AG09309 (cell line): ENCODE measurements around the gene LAT.

Source experiments
- DNase-seq: peaks from one replicate; pipeline ENCODE4 v3.0.0-alpha.2; 2010; ENCODE audit warnings: low read depth
- H3K4me3 ChIP-seq: 2 replicates; pipeline ENCODE4 v1.5.1; 2011; ENCODE audit warnings: mild to moderate bottlenecking, low read depth, low read length, moderate library complexity; ENCODE audit not compliant: control insufficient read depth
- CTCF ChIP-seq: IDR thresholded peaks from 2 replicates; pipeline ENCODE4 v1.5.1; 2011; ENCODE audit warnings: mild to moderate bottlenecking, low read depth, low read length, inconsistent platforms; ENCODE audit not compliant: insufficient read depth, control insufficient read depth; ENCODE audit errors: missing control alignments

Gene LAT

GRCh38 chr16:29014561-29015069, 29.8 kb downstream of the LAT start:
- no peak overlapping the region for H3K4me3 ChIP-seq
- TF ChIP-seq CTCF = no peak
- DNase-seq = no peak

DNA sequence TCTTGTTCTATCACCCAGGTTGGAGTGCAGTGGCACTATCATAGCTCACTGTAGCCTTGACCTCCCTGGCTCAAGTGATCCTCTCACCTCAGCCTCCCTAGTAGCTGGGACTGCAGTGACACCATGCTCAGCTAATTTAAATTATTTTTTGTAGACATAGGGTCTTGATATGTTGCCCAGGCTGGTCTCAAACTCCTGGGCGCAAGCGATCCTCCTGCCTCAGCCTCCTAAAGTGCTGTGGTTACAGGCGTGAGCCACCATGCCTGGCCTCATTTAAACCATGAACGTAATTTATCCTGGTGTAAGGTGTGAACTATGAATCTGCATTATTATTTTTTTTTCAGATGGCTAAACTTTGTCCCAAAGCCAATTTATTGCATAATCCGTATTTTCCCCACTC, 37.3 kb downstream of the LAT start:
- no peak overlapping the region for H3K4me3 ChIP-seq
- no peak for TF ChIP-seq CTCF
- DNase-seq = no peak

- no peak for TF ChIP-seq CTCF
- H3K4me3 ChIP-seq = no peak overlapping the region
- DNase-seq = no peak
Measured at GRCh38 chr16:29023279-29024277, 38.7 kb downstream of the LAT start.

DNA sequence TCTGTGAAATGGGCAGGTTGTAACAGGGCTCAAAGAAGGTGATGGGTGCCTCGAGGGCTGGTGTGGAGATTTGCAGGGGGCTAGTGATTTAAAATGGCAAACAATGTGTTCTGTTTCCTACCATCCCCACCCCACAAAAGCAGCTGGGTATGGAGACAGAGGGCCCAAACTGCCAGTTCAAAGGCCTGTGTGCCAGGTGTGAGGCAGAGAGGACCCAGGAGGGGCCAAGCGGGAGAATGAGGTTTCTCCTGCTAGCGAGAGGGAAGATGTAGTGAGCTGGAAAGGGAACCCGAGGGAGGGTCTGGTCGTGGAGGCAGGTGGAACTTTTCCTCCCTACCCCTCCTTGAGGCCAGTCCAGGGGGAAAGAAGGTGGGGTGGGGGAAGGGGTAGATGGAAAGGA, 39.4 kb downstream of the LAT start:
- TF ChIP-seq CTCF = no peak
- DNase-seq = no peak
- no peak overlapping the region for H3K4me3 ChIP-seq

GRCh38 chr16:29025218-29025617, 40.4 kb downstream of the LAT start:
- H3K4me3 ChIP-seq = no peak overlapping the region
- TF ChIP-seq CTCF = no peak
- DNase-seq = no peak

GRCh38 chr16:29025735-29026134, 40.9 kb downstream of the LAT start:
- H3K4me3 ChIP-seq = no peak overlapping the region
- DNase-seq = no peak
- TF ChIP-seq CTCF = no peak
